ENCODE measurements around the gene RAB20.

The RAB20 gene

DNA sequence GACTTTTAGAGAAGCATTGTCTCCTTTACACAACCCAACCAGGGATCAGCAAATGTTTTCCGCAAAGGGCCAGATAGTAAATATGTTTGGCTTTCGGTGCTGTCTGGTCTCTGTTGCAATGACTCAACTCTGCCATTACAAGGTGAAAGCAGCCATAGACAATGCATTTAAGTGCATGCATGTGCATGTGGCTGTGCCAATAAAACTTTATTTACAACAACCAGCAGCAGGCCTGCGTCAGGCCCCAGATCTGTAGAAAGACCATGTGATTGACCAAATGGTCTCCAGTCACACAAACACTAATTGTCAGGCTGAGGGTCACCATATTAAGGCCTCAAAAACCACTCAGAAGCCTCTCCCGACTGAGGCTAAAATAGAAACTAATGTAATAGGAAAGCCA is 8.1 kb downstream of the RAB20 start:
- TF ChIP-seq, protein P1, sequence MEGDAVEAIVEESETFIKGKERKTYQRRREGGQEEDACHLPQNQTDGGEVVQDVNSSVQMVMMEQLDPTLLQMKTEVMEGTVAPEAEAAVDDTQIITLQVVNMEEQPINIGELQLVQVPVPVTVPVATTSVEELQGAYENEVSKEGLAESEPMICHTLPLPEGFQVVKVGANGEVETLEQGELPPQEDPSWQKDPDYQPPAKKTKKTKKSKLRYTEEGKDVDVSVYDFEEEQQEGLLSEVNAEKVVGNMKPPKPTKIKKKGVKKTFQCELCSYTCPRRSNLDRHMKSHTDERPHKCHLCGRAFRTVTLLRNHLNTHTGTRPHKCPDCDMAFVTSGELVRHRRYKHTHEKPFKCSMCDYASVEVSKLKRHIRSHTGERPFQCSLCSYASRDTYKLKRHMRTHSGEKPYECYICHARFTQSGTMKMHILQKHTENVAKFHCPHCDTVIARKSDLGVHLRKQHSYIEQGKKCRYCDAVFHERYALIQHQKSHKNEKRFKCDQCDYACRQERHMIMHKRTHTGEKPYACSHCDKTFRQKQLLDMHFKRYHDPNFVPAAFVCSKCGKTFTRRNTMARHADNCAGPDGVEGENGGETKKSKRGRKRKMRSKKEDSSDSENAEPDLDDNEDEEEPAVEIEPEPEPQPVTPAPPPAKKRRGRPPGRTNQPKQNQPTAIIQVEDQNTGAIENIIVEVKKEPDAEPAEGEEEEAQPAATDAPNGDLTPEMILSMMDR (conservative IDR thresholded peaks at IDR 0.05; ENCODE audit: low read depth, low read length), result no peak
- H2AFZ ChIP-seq (ENCODE audit: low read depth), result no peak overlapping the region
- H3K9ac ChIP-seq, result no peak overlapping the region
- H3K27ac ChIP-seq, result no peak overlapping the region
- no peaks in the 10 kb centered on the region for H3K4me1 ChIP-seq (ENCODE audit: low read depth, poor library complexity, severe bottlenecking)
- H3K27me3 ChIP-seq (ENCODE audit: insufficient read depth, low read depth), result no peaks in the 10 kb centered on the region
- no peak overlapping the region for H3K4me2 ChIP-seq
- H3K4me3 ChIP-seq (IDR thresholded peaks at IDR 0.05; ENCODE audit: insufficient read depth, low read depth, low read length), result no peak overlapping the region
- H3K36me3 ChIP-seq (ENCODE audit: insufficient read depth), result no peaks in the 10 kb centered on the region
- H3K79me2 ChIP-seq (ENCODE audit: insufficient read depth, low read depth), result no peaks in the 10 kb centered on the region
- no peaks in the 10 kb centered on the region for H4K20me1 ChIP-seq (ENCODE audit: insufficient read depth)

DNA sequence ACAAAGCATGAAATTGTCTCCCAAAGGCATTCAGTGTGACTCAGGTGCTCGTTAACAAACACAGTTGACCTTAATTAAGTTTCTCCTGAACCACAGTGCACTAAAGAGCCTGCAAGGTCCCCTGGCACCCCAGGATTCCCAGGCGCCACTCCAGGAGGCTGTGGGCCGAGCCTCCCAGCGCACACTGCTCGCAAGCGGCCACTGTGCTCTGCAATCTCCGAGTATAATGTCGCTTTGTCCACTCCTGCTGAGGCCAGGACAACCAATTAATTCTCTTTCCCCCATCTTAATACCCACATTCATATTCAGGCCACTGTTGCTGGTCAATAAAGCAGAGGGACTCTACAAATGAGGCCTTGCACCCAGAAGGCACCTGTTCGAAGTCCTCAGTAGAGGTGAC is 8.8 kb downstream of the RAB20 start:
- Histone ChIP-seq H3K27me3 (ENCODE audit: insufficient read depth, low read depth) (no peaks in the 10 kb centered on the region), H3K4me3 (IDR thresholded peaks at IDR 0.05; ENCODE audit: insufficient read depth, low read depth, low read length) (no peak overlapping the region), H4K20me1 (ENCODE audit: insufficient read depth) (no peaks in the 10 kb centered on the region), H3K36me3 (ENCODE audit: insufficient read depth) (no peaks in the 10 kb centered on the region), H3K4me2 (no peak overlapping the region), H3K9ac (no peak overlapping the region), H2AFZ (ENCODE audit: low read depth) (no peak overlapping the region), H3K27ac (no peak overlapping the region), H3K79me2 (ENCODE audit: insufficient read depth, low read depth) (no peaks in the 10 kb centered on the region), H3K4me1 (ENCODE audit: low read depth, poor library complexity, severe bottlenecking) (no peaks in the 10 kb centered on the region)
- TF ChIP-seq, protein P1 (conservative IDR thresholded peaks at IDR 0.05; ENCODE audit: low read depth, low read length), result no peak

DNA sequence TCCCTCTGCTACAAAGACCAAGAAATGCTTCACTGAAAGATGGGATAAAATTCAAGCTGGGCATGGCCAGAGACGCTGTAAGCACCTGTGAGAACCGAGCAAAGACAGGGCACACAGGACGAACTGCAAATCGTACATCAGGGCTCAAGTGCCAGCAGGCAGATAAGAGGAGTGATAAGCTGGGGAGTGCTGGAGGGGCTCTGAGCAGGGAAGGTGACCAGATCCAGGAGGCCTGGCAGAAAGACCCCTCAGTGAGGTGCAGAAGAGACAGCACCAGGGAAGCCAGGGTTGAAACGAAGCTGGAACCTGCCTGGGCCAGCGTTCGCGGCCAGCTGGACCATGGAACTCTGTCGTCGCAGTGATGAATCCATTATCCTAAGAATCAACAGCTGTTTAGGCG is 10.2 kb downstream of the RAB20 start:
- Histone ChIP-seq H3K4me2 (no peak overlapping the region), H3K4me3 (IDR thresholded peaks at IDR 0.05; ENCODE audit: insufficient read depth, low read depth, low read length) (no peak overlapping the region), H4K20me1 (ENCODE audit: insufficient read depth) (no peaks in the 10 kb centered on the region), H3K79me2 (ENCODE audit: insufficient read depth, low read depth) (no peaks in the 10 kb centered on the region), H3K4me1 (ENCODE audit: low read depth, poor library complexity, severe bottlenecking) (no peaks in the 10 kb centered on the region), H3K27ac (no peak overlapping the region), H3K27me3 (ENCODE audit: insufficient read depth, low read depth) (no peaks in the 10 kb centered on the region), H3K36me3 (ENCODE audit: insufficient read depth) (no peaks in the 10 kb centered on the region), H2AFZ (ENCODE audit: low read depth) (no peak overlapping the region), H3K9ac (no peak overlapping the region)
- TF ChIP-seq, protein P1 (conservative IDR thresholded peaks at IDR 0.05; ENCODE audit: low read depth, low read length), result no peak

DNA sequence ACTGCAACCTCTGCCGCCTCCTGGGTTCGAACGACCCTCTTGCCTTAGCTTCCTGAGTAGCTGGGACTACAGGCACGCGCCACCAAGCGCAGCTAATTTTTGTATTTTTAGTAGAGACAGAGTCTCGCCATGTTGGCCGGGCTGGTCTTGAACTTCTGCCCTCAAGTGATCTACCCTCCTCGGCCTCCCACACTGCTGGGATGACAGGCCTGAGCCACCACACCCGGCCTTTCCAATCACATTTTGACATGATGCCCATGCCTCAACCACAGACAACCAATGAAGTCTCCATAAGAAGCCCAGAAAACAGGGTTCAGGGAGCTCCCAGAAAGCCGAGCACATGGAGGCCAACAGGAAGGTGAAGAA is 11.7 kb downstream of the RAB20 start:
- H3K4me2 ChIP-seq, result no peak overlapping the region
- H4K20me1 ChIP-seq (ENCODE audit: insufficient read depth), result no peaks in the 10 kb centered on the region
- H3K9ac ChIP-seq, result no peak overlapping the region
- H3K27ac ChIP-seq, result no peak overlapping the region
- no peaks in the 10 kb centered on the region for H3K36me3 ChIP-seq (ENCODE audit: insufficient read depth)
- H3K4me3 ChIP-seq (IDR thresholded peaks at IDR 0.05; ENCODE audit: insufficient read depth, low read depth, low read length), result no peak overlapping the region
- no peaks in the 10 kb centered on the region for H3K79me2 ChIP-seq (ENCODE audit: insufficient read depth, low read depth)
- no peaks in the 10 kb centered on the region for H3K27me3 ChIP-seq (ENCODE audit: insufficient read depth, low read depth)
- H2AFZ ChIP-seq (ENCODE audit: low read depth), result no peak overlapping the region
- no peaks in the 10 kb centered on the region for H3K4me1 ChIP-seq (ENCODE audit: low read depth, poor library complexity, severe bottlenecking)
- TF ChIP-seq, protein P1 (conservative IDR thresholded peaks at IDR 0.05; ENCODE audit: low read depth, low read length), result no peak
